GM23338 (cell line): ENCODE data around the gene MAPK4. TPM values are rescaled to one million over a fixed set of nuclear protein-coding genes. Genes with fewer than 3 reads are reported as not detected.

ENCODE experiments used
- ATAC-seq: fragments of 200-7000 bp; cut with Tn5 transposase; 3 replicates; pipeline ENCODE4 v1.9.1; 2020
- DNase-seq: peaks from one replicate; pipeline ENCODE4 v3.0.0-alpha.2; 2015; ENCODE audit warnings: low spot score
- H2AFZ ChIP-seq: fragments of 200-600 bp; sonication (generic); 2 replicates; pipeline ENCODE4 v1.8.0; 2016; ENCODE audit warnings: antibody characterized with exemption, mild to moderate bottlenecking, moderate library complexity
- H3F3A ChIP-seq: fragments of 200-600 bp; sonication (generic); replicated peaks from 2 replicates; pipeline ENCODE4 v1.8.0; 2017; ENCODE audit warnings: antibody characterized with exemption, mixed run types, low read depth
- H3K27ac ChIP-seq: fragments of 200-600 bp; sonication (generic); 2 replicates; pipeline ENCODE4 v1.6.1; 2016; ENCODE audit warnings: low read depth
- H3K27me3 ChIP-seq: fragments of 200-600 bp; sonication (generic); 2 replicates; pipeline ENCODE4 v1.8.0; 2016; ENCODE audit warnings: mild to moderate bottlenecking, mixed run types, moderate library complexity; ENCODE audit not compliant: insufficient read depth
- H3K36me3 ChIP-seq: fragments of 200-600 bp; sonication (generic); 2 replicates; pipeline ENCODE4 v1.8.0; 2016; ENCODE audit warnings: mild to moderate bottlenecking; ENCODE audit not compliant: insufficient read depth
- H3K4me1 ChIP-seq: fragments of 200-600 bp; sonication (generic); 2 replicates; pipeline ENCODE4 v1.8.0; 2016; ENCODE audit warnings: mild to moderate bottlenecking, moderate library complexity; ENCODE audit not compliant: insufficient read depth
- H3K4me2 ChIP-seq: fragments of 200-600 bp; sonication (generic); 2 replicates; pipeline ENCODE4 v1.7.1; 2017; ENCODE audit warnings: mixed run types
- H3K4me3 ChIP-seq: fragments of 200-600 bp; sonication (generic); 2 replicates; pipeline ENCODE4 v1.6.1; 2016; ENCODE audit warnings: mixed run types
- H3K79me2 ChIP-seq: fragments of 200-600 bp; sonication (generic); replicated peaks from 2 replicates; pipeline ENCODE4 v1.8.0; 2017; ENCODE audit warnings: mild to moderate bottlenecking; ENCODE audit not compliant: insufficient read depth
- H3K9me2 ChIP-seq: fragments of 200-600 bp; sonication (generic); 2 replicates; pipeline ENCODE4 v1.8.0; 2017; ENCODE audit not compliant: insufficient read depth
- H4K20me1 ChIP-seq: fragments of 200-600 bp; sonication (generic); replicated peaks from 2 replicates; pipeline ENCODE4 v1.8.0; 2017; ENCODE audit warnings: mild to moderate bottlenecking; ENCODE audit not compliant: insufficient read depth
- H3K27ac Mint-ChIP-seq: 2 replicates; pipeline ENCODE4 v1.8.0; 2020; ENCODE audit warnings: inconsistent platforms, mild to moderate bottlenecking, moderate library complexity, mixed read lengths
- H3K27me3 Mint-ChIP-seq: 3 replicates; pipeline ENCODE4 v1.8.0; 2022; ENCODE audit warnings: low read depth, mild to moderate bottlenecking, moderate library complexity, mixed read lengths, inconsistent platforms; ENCODE audit not compliant: insufficient read depth, poor library complexity
- H3K36me3 Mint-ChIP-seq: 3 replicates; pipeline ENCODE4 v1.8.0; 2021; ENCODE audit warnings: low read depth, mild to moderate bottlenecking, inconsistent platforms, moderate library complexity, mixed read lengths
- H3K4me1 Mint-ChIP-seq: 3 replicates; pipeline ENCODE4 v1.8.0; 2020; ENCODE audit warnings: mild to moderate bottlenecking, inconsistent platforms, mixed read lengths
- H3K4me3 Mint-ChIP-seq: 3 replicates; pipeline ENCODE4 v1.8.0; 2021; ENCODE audit warnings: moderate library complexity, mild to moderate bottlenecking, inconsistent platforms, mixed read lengths
- H3K9me3 Mint-ChIP-seq: 3 replicates; pipeline ENCODE4 v1.8.0; 2020; ENCODE audit warnings: moderate library complexity, mild to moderate bottlenecking, inconsistent platforms, mixed read lengths
- CREB1 ChIP-seq: fragments of 250-450 bp; sonication (Bioruptor Pico); IDR thresholded peaks from 2 replicates; pipeline ENCODE4 v1.5.0; 2020; ENCODE audit warnings: low read depth, mild to moderate bottlenecking, moderate library complexity
- ETS1 ChIP-seq: IDR thresholded peaks from 2 replicates; pipeline ENCODE4 v1.6.1; 2016; ENCODE audit warnings: antibody characterized with exemption
- EZH2phosphoT487 ChIP-seq: fragments of 200-600 bp; sonication (generic); IDR thresholded peaks from one replicate; pipeline ENCODE4 v1.8.1; 2018; ENCODE audit warnings: antibody characterized with exemption; ENCODE audit not compliant: unreplicated experiment
- JUNB ChIP-seq: IDR thresholded peaks from one replicate; pipeline ENCODE4 v1.6.1; 2016; ENCODE audit warnings: antibody characterized with exemption; ENCODE audit not compliant: unreplicated experiment
- POLR2AphosphoS5 ChIP-seq: IDR thresholded peaks from 2 replicates; pipeline ENCODE4 v1.6.1; 2016; ENCODE audit warnings: antibody characterized with exemption, low read depth
- REST ChIP-seq: IDR thresholded peaks from one replicate; pipeline ENCODE4 v1.6.1; 2018; ENCODE audit warnings: antibody characterized with exemption; ENCODE audit not compliant: unreplicated experiment
- STAT1 ChIP-seq: IDR thresholded peaks from one replicate; pipeline ENCODE4 v1.6.1; 2016; ENCODE audit warnings: antibody characterized with exemption; ENCODE audit not compliant: unreplicated experiment
- ZNF114 ChIP-seq: fragments of 250-450 bp; sonication (Bioruptor Pico); IDR thresholded peaks from 2 replicates; pipeline ENCODE4 v1.5.0; 2020; ENCODE audit warnings: mild to moderate bottlenecking, moderate library complexity
- ZNF331 ChIP-seq: fragments of 250-450 bp; sonication (Bioruptor Pico); IDR thresholded peaks from 2 replicates; pipeline ENCODE4 v1.5.0; 2020; ENCODE audit warnings: low read depth, mild to moderate bottlenecking, moderate library complexity
- polyA plus RNA-seq: library from polyadenylated mRNA; unstranded; fragments of >200 nt; fragmentation: Nextera tagmentation; extraction: Ambion mirVana; gene quantifications from 2 replicates; pipeline ENCODE4 v1.2.1, GENCODE V29; 2016
- total RNA-seq: library from RNA; depleted of rRNA; stranded (reverse); fragments of >200 nt; shearing (Covaris generic); gene quantifications from 2 replicates; pipeline ENCODE4 v1.2.3, GENCODE V29; 2014
- TF ChIP-seq, protein P1 (sequence below): fragments of 250-450 bp; sonication (Bioruptor Pico); IDR thresholded peaks from 2 replicates; pipeline ENCODE4 v1.5.0; 2020; ENCODE audit warnings: mild to moderate bottlenecking, moderate library complexity
- TF ChIP-seq, protein P2 (sequence below), 2 experiments: fragments of 200-600 bp in 1 of 2; sonication (generic) in 1 of 2; conservative IDR thresholded peaks; 2 replicates each; pipeline versions ENCODE4 v1.5.1 to v1.6.1; 2016 to 2017; ENCODE audit warnings: antibody characterized with exemption in 2 of 2, low read depth in 2 of 2, mild to moderate bottlenecking in 2 of 2, moderate library complexity in 1 of 2

Gene MAPK4
- total and polyA plus RNA-seq, 2 experiments from 2014 or later = 1.3 to 4.4 TPM

DNA sequence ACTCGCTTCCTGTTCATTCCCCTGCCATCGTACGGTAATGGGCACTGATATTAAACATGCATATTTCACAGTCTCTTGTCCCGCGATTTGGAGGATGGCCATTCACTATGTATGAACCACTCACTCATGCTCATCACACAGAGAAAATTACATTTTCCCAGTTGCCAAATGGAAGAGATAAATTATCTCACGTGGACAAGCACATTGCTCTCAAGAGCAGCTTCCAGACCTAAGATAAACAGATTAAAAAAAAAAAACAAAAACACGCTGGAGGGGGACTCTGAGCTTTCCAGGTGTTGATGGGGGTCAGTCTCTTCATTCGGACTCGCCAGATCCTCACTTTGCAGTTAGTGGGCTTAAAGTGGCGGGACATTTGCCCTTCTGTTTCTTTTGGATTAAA is 1.7 kb upstream of the MAPK4 start:
- H2AFZ ChIP-seq = no peak overlapping the region
- no peak overlapping the region for H3K27ac ChIP-seq
- peaks cover 4% of the 10 kb centered on the region; the same call in 1 of the 2 replicates for H4K20me1 ChIP-seq
- no peaks in the 10 kb centered on the region for H3K79me2 ChIP-seq
- no peak overlapping the region; the same call in 2 of the 3 replicates for H3K4me3 Mint-ChIP-seq
- H3K4me3 ChIP-seq = no peak overlapping the region
- H3K27ac Mint-ChIP-seq = no peak overlapping the region
- peaks cover 42% of the 10 kb centered on the region for H3K27me3 Mint-ChIP-seq
- no peaks in the 10 kb centered on the region for H3K36me3 ChIP-seq
- H3K36me3 Mint-ChIP-seq = peaks cover 4% of the 10 kb centered on the region; the same call in 2 of the 3 replicates
- peaks cover 12% of the 10 kb centered on the region for H3K9me3 Mint-ChIP-seq
- peaks cover 64% of the 10 kb centered on the region for H3K27me3 ChIP-seq
- no peaks in the 10 kb centered on the region for H3F3A ChIP-seq
- no peak for DNase-seq
- H3K4me1 Mint-ChIP-seq = peaks cover 7% of the 10 kb centered on the region; the same call in 2 of the 3 replicates
- H3K4me2 ChIP-seq = no peak overlapping the region
- TF ChIP-seq ZNF331 (CRISPR knock-in tag) (no peak), REST (no peak), ETS1 (no peak), EZH2phosphoT487 (no peak), STAT1 (no peak), ZNF114 (no peak), CREB1 (CRISPR knock-in tag) (no peak), POLR2AphosphoS5 (no peak), JUNB (no peak)
- TF ChIP-seq, protein P1, sequence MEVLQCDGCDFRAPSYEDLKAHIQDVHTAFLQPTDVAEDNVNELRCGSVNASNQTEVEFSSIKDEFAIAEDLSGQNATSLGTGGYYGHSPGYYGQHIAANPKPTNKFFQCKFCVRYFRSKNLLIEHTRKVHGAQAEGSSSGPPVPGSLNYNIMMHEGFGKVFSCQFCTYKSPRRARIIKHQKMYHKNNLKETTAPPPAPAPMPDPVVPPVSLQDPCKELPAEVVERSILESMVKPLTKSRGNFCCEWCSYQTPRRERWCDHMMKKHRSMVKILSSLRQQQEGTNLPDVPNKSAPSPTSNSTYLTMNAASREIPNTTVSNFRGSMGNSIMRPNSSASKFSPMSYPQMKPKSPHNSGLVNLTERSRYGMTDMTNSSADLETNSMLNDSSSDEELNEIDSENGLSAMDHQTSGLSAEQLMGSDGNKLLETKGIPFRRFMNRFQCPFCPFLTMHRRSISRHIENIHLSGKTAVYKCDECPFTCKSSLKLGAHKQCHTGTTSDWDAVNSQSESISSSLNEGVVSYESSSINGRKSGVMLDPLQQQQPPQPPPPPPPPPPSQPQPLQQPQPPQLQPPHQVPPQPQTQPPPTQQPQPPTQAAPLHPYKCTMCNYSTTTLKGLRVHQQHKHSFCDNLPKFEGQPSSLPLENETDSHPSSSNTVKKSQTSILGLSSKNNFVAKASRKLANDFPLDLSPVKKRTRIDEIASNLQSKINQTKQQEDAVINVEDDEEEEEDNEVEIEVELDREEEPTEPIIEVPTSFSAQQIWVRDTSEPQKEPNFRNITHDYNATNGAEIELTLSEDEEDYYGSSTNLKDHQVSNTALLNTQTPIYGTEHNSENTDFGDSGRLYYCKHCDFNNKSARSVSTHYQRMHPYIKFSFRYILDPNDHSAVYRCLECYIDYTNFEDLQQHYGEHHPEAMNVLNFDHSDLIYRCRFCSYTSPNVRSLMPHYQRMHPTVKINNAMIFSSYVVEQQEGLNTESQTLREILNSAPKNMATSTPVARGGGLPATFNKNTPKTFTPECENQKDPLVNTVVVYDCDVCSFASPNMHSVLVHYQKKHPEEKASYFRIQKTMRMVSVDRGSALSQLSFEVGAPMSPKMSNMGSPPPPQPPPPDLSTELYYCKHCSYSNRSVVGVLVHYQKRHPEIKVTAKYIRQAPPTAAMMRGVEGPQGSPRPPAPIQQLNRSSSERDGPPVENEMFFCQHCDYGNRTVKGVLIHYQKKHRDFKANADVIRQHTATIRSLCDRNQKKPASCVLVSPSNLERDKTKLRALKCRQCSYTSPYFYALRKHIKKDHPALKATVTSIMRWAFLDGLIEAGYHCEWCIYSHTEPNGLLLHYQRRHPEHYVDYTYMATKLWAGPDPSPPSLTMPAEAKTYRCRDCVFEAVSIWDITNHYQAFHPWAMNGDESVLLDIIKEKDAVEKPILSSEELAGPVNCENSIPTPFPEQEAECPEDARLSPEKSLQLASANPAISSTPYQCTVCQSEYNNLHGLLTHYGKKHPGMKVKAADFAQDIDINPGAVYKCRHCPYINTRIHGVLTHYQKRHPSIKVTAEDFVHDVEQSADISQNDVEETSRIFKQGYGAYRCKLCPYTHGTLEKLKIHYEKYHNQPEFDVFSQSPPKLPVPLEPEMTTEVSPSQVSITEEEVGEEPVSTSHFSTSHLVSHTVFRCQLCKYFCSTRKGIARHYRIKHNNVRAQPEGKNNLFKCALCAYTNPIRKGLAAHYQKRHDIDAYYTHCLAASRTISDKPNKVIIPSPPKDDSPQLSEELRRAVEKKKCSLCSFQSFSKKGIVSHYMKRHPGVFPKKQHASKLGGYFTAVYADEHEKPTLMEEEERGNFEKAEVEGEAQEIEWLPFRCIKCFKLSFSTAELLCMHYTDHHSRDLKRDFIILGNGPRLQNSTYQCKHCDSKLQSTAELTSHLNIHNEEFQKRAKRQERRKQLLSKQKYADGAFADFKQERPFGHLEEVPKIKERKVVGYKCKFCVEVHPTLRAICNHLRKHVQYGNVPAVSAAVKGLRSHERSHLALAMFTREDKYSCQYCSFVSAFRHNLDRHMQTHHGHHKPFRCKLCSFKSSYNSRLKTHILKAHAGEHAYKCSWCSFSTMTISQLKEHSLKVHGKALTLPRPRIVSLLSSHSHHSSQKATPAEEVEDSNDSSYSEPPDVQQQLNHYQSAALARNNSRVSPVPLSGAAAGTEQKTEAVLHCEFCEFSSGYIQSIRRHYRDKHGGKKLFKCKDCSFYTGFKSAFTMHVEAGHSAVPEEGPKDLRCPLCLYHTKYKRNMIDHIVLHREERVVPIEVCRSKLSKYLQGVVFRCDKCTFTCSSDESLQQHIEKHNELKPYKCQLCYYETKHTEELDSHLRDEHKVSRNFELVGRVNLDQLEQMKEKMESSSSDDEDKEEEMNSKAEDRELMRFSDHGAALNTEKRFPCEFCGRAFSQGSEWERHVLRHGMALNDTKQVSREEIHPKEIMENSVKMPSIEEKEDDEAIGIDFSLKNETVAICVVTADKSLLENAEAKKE (CRISPR knock-in tag) = no peak
- TF ChIP-seq, protein P2, sequence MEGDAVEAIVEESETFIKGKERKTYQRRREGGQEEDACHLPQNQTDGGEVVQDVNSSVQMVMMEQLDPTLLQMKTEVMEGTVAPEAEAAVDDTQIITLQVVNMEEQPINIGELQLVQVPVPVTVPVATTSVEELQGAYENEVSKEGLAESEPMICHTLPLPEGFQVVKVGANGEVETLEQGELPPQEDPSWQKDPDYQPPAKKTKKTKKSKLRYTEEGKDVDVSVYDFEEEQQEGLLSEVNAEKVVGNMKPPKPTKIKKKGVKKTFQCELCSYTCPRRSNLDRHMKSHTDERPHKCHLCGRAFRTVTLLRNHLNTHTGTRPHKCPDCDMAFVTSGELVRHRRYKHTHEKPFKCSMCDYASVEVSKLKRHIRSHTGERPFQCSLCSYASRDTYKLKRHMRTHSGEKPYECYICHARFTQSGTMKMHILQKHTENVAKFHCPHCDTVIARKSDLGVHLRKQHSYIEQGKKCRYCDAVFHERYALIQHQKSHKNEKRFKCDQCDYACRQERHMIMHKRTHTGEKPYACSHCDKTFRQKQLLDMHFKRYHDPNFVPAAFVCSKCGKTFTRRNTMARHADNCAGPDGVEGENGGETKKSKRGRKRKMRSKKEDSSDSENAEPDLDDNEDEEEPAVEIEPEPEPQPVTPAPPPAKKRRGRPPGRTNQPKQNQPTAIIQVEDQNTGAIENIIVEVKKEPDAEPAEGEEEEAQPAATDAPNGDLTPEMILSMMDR (conservative IDR thresholded peaks at IDR 0.05; ENCODE audit: low read depth in 2 of 2) = no peak
- H3K4me1 ChIP-seq = peaks cover 17% of the 10 kb centered on the region
- no peak for ATAC-seq
- peaks cover 8% of the 10 kb centered on the region; the same call in 1 of the 2 replicates for H3K9me2 ChIP-seq
